Measurements from ENCODE around the gene KRT83.
A peak's percentile ranks its signal among the peaks of the same experiment; 100 is the strongest.
"Not testable (repeated sequence)": the region's sequence is repeated elsewhere in the genome, so short reads cannot be mapped to it uniquely, and the experiment has no call there.

KRT83 gene

GRCh38 chr12:52331039-52331438 is 9.8 kb upstream of the KRT83 start:
- DNase-seq, result no peak

- no peak for DNase-seq
Observed at GRCh38 chr12:52327830-52328500, 6.8 kb upstream of the KRT83 start.

DNA sequence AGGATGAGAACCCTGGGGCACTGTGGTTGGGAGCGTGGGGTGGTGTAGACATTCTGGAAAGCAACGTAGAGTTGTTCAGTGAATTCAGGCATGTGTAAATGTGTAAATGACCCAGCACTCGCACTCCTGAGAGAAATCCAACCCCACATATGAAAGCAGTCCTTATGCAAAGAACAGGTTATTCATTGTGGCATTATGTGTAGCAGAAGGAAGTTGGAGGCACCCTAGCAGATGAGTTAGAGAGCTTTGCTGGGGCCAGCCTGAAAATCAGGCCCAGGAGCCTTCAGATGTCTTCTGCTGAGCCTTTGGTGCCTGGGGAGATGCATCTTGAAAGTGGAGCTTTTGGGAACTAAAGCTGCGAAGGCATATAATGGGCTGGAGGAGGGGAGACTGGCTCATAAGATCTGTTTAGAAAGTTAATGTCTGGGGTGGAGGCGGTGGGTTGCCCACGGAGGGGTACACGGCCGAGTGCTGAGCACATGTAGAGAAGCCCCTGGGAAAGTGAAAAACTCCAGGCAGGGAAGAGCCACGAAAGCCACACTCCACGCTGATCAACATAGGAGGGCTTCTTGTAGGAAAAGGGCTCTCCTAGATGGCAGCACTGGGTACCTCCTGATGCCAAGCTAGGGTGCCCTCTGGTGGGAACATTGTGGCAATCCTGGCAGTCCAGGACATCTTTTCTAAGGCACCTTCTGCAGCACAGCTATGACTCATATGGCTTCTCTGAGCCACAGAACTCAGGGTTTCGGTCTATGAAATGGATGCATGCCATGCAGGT is 6.0 kb upstream of the KRT83 start:
- peak; percentile 69 to 93 (median 71) for DNase-seq

- DNase-seq, result no peak
Observed at GRCh38 chr12:52324153-52324444, 2.9 kb upstream of the KRT83 start.

GRCh38 chr12:52323416-52324152 is 2.4 kb upstream of the KRT83 start:
- peak in 2 of 3 experiments; percentile 75 to 89 for DNase-seq

- DNase-seq, result no peak
Observed at GRCh38 chr12:52323001-52323400, 1.8 kb upstream of the KRT83 start.

DNA sequence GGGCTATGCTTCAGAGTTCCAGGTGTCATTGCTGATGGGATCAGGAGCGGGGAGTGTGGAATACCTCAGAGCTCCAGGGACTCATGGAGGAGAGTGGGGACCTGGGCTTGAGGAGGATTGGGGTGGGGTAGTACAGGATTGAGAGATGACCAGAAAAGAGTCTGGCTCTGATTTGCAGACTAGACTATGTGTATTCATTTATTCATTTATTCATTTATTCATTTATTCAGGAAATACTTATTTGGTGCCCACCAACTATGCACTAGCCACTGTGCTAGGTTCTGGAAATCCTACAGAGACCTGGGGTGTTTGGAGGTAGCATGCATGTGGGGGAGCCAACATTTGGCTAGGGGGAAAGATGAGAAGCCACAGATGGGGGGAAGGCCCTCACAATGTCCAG is 871 bp upstream of the KRT83 start:
- no peak for DNase-seq

DNA sequence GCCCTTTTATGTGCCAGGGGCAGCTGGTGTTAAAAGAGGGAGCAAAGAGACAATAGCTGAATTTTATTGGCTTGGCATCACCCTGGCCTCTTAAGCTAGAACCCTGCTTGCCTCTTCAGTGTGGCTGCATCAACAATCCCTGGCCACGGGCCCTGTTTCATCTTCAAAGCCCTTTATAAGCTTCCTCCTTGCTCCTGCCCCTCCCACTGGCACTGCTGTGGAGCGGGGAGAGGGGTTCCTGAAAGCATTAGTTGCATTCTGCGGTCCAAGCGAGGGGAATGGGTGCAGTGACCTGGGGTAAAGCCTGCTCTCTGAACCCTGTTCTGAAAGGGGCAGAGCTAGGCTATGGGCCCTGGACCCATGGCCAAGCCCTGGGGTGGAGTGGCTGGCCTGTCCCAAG is 220 bp upstream of the KRT83 start:
- DNase-seq, result no peak

DNA sequence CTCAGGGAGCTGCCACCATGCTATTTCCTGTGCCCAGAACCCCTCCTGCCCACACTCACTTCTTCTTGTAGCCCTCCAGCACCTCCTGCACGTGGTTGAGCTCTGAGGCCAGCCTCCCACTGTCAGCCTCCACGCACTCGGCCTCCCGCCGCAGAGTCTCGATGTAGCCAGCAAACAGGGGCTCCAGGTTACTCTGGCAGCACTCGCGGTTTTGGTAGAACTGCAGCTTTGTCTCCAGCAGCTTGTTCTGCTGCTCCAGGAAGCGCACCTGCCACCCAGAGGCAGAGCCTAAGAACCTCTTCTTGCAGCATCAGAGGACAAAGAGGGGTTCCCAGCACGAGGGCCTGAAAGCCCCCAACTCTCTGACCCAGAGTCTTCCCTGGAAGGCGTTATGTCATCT is 2.1 kb downstream of the KRT83 start:
- DNase-seq, result peak in 2 of 3 experiments; percentile 49 to 61

- DNase-seq, result no peak
Observed at GRCh38 chr12:52318241-52318990, 2.8 kb downstream of the KRT83 start.

DNA sequence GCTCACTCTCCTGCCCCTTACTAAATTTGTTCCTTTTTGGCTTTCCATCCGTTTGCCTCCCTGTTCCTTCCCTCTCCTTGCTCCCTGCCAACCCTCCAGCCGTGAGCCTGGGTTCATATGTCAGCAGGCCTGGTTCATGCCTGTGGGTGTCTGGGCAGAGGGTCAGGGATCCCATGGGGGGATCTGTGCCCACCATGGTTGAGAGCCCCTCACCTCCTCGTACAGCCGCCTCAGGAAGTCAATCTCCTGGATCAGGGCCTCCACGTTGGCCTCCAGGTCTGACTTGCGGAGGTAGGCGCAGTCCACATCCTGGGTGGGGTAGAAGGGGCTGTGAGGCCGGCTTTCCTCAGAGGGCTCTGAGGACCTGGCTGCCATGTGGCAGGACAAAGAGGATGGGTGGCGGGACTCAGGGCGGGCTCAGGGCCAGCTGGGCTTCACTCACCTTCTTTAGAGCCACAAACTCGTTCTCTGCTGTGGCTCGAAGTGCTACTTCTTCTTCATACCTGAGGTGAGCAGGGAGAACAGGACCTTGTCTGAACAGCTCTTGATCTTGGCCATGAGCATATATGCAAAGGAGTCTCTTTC is 3.6 kb downstream of the KRT83 start:
- DNase-seq, result no peak

DNA sequence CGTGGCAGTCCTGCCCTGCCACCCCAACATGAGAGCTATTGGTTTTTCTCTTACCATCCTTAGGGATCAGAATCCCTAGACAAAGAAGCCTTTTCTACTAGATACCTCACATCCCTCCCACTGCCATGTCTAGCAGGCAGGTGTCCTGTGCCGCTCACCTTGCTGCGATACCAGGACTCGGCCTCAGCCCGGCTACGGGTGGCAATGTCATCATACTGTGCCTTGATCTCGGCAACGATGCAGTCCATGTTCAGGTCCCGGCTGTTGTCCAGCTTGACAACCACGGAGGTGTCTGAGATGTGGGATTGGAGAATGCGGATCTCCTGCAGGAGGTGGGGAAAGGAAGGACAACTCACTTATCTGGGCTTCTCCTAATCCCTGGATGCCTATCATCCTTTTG is 4.5 kb downstream of the KRT83 start:
- DNase-seq, result no peak

GRCh38 chr12:52316290-52316689 is 4.9 kb downstream of the KRT83 start:
- DNase-seq, result no peak

GRCh38 chr12:52315721-52316120 is 5.5 kb downstream of the KRT83 start:
- DNase-seq, result not testable (repeated sequence)

GRCh38 chr12:52314511-52314910 is 6.7 kb downstream of the KRT83 start:
- no peak for DNase-seq

DNA sequence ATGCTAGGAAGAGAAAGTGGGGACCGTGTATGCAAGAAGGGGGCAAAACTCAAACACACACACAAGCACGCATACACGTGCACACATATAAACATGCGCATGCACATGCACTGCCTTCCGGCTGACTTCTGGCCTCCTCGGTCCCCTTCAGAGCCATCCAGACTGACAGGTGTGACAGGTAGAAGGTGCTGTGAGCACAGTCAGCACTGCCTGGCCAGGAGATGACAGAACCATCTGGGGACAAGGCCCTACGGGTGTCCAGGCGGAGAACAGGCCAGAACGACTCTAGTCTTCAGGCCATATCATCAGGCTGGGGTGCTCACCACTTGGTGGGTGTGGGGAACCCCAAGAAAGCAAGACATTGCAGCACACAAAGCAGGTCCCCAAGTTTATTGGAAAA is 7.3 kb downstream of the KRT83 start:
- no peak for DNase-seq

DNA sequence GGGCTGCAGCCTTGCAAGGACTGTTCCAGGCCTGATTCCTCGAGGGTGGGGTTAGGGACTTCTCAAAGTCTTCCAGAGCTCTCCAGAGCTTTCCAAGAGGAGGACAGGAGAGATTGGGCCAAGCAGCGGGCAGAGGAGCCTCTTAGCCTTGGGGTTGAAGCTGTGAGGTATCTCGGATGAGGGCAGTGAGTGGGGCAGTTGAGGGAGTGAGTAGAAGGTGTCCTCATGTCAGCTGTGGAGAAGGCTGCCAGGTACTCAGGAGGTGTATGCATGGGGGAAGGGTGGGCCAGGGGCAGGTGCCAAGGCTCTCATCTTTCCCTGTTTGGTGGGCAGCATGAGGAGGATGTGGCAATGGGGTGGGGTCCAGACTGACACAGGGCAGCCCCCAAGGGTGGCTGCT is 7.7 kb downstream of the KRT83 start:
- DNase-seq, result no peak

DNA sequence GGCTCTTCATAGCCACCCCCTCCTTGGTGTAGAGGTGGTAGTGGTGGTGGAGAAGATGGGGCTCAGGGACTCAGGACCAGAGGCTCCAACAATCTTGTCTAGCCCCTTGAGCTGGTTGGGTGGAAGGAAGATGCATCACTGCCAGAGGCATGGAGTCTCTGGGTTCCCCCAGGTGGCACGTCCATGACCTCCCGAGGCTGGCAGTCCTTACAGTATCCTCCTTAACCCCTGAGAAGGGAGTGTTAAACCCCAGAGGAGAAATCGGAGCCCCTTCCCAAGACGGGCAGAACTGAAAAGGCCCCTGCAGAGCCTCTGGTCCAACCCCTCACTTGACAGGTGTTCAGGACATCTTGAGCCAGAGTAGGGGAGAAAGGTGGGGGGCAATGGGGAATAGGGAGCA is 9.1 kb downstream of the KRT83 start:
- DNase-seq, result no peak

GRCh38 chr12:52311285-52311648 is 9.9 kb downstream of the KRT83 start:
- DNase-seq, result peak in 1 of 3 experiments; percentile 16

DNA sequence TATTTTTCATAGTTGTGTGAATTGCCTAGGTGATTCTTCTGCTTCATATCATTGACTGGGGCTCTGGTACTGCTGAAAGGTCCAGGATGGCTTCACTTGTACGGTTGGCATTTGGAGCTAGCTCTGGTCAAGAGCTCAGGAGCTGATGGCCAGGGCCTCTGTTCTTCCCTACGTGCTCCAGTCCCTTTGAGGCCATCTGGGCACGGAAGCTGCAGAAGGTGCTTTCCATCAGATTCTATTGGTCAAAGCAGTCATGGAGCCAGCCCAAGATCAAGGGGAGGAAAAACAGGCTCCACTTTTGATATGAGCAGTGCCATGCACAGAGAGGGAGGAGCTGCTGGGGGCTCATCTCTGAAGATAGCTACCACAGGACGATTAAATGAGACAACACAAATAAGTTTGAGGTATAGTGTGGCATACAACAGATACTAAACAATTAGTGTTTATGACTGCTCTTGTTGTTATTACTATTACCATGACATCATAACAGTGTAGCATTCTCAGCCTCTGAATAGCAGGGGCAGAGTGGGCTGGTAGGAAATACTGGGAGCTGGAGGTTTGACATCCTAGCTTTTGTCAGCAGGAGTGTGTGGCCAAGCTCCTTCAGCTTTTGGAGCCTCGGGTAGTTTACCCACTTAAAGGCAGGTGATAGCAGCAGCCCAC is 10.4 kb downstream of the KRT83 start:
- DNase-seq, result peak in 1 of 3 experiments; percentile 52

- no peak for DNase-seq
Observed at GRCh38 chr12:52308806-52309425, 12.3 kb downstream of the KRT83 start.
